ENCODE data around the gene UBE2D2. TPM values are rescaled to one million over a fixed set of nuclear protein-coding genes. Genes with fewer than 3 reads are reported as not detected.

Gene UBE2D2
- total RNA-seq, 3 donors from 2014 or later, result 139 to 145 (median 140) TPM

DNA sequence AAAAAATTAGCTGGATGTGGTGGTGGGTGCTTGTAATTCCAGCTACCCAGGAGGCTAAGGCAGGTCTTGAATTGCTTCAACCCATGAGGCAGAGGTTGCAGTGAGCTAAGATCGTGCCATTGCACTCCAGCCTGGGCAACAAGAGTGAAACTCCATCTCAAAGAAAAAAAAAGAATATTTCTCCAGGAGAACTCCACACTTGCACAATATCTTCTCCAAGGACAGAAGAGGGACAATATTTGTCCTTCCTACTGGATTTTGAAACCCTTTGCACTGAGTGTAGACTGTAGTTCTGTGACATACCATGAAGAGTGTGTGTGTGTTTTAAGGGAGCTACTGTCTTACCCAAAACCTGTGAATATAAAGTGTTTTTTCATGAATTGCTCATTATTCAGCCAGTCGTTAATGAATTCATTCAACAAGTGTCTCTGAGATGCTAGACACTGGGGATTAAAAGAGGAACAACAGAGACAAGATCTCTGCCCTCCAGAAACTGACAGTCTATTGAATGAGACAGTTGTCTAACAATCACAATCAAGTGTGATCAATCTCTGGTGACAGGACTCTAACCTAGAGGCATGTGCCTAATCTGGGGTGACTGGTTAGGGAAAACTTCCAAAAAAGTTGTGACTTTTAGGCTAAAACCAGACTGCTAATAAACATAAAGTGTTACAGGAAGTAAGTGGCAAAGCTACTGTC lies 9.8 kb upstream of the UBE2D2 start:
- H3K4me3 ChIP-seq, result no peak overlapping the region
- DNase-seq (no peak), ATAC-seq (no peak)
- no peaks in the 10 kb centered on the region for H3K9me3 ChIP-seq
- H3K4me1 ChIP-seq (ENCODE audit: low read depth), result no peaks in the 10 kb centered on the region
- TF ChIP-seq, protein P1, sequence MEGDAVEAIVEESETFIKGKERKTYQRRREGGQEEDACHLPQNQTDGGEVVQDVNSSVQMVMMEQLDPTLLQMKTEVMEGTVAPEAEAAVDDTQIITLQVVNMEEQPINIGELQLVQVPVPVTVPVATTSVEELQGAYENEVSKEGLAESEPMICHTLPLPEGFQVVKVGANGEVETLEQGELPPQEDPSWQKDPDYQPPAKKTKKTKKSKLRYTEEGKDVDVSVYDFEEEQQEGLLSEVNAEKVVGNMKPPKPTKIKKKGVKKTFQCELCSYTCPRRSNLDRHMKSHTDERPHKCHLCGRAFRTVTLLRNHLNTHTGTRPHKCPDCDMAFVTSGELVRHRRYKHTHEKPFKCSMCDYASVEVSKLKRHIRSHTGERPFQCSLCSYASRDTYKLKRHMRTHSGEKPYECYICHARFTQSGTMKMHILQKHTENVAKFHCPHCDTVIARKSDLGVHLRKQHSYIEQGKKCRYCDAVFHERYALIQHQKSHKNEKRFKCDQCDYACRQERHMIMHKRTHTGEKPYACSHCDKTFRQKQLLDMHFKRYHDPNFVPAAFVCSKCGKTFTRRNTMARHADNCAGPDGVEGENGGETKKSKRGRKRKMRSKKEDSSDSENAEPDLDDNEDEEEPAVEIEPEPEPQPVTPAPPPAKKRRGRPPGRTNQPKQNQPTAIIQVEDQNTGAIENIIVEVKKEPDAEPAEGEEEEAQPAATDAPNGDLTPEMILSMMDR (IDR thresholded peaks at IDR 0.05), result no peak
- no peaks in the 10 kb centered on the region for H3K36me3 ChIP-seq (ENCODE audit: low read depth)
- intact Hi-C loops (cut with DNase I, micrococcal nuclease), result no loop called here

DNA sequence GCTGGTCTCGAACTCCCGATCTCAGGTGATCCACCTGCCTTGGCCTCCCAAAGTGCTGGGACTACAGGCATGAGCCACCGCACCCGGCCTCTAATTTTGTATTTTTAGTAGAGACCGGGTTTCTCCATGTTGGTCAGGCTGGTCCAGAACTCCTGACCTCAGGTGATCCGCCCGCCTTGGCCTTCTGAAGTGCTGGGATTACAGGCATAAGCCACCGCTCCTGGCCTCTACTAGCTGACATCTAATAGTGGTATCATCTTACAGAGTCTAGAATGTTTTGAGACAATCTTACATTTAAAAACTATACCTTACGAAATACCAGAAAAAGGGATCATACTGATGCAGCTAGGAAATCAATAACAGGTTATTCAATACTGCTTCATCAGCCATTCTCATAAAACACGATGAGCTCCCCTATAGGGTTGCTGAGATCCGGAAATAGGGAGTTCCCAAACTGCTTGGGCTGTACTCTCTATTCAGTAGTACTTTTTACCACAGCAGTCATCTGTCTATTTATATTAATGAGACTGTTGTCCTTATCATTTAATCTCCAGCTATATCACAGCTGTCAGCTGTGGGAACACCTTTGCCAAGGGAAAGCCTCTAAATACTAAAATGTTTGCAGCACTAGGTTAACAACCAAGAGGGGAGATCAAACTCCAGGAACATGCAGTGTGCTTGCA lies 8.1 kb upstream of the UBE2D2 start:
- Histone ChIP-seq H3K4me3 (no peak overlapping the region), H3K9me3 (no peaks in the 10 kb centered on the region), H3K36me3 (ENCODE audit: low read depth) (no peaks in the 10 kb centered on the region), H3K4me1 (ENCODE audit: low read depth) (no peaks in the 10 kb centered on the region)
- DNase-seq, result no peak
- TF ChIP-seq, protein P1 (IDR thresholded peaks at IDR 0.05), result no peak
- no peak for ATAC-seq
- intact Hi-C loops (cut with DNase I, micrococcal nuclease), result no loop called here

- TF ChIP-seq, protein P1 (IDR thresholded peaks at IDR 0.05), result no peak
- intact Hi-C loops (cut with DNase I, micrococcal nuclease), result no loop called here
- no peak for ATAC-seq
- Histone ChIP-seq H3K4me1 (ENCODE audit: low read depth) (no peaks in the 10 kb centered on the region), H3K9me3 (no peaks in the 10 kb centered on the region), H3K36me3 (ENCODE audit: low read depth) (no peaks in the 10 kb centered on the region), H3K4me3 (no peak overlapping the region)
- no peak for DNase-seq
These were observed 6.9 kb upstream of the UBE2D2 start for GRCh38 chr5:139554264-139554663.

DNA sequence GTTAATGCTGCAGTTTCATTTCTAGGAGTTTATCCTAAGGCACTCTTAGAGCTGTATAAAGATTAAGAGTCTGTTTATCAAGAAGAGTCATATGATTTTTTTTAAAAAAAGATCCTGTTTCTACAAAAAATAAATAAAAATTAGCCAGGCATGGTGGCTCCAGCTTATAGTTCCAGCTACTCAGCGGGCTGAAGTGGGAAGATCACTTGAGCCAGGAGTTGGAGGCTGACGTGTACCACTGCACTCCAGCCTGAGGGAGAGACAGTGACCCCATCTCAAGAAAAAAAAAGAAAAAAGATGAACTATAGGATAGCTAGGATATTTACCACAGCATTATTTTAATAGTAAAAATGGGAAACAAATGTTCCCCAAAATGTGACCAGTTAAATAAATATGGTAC lies 3.3 kb upstream of the UBE2D2 start:
- intact Hi-C loops (cut with DNase I, micrococcal nuclease), result no loop called here
- Histone ChIP-seq H3K9me3 (no peaks in the 10 kb centered on the region), H3K4me1 (ENCODE audit: low read depth) (peaks cover 5% of the 10 kb centered on the region), H3K36me3 (ENCODE audit: low read depth) (no peaks in the 10 kb centered on the region), H3K4me3 (no peak overlapping the region)
- DNase-seq (no peak), ATAC-seq (no peak)
- TF ChIP-seq, protein P1 (IDR thresholded peaks at IDR 0.05), result no peak

DNA sequence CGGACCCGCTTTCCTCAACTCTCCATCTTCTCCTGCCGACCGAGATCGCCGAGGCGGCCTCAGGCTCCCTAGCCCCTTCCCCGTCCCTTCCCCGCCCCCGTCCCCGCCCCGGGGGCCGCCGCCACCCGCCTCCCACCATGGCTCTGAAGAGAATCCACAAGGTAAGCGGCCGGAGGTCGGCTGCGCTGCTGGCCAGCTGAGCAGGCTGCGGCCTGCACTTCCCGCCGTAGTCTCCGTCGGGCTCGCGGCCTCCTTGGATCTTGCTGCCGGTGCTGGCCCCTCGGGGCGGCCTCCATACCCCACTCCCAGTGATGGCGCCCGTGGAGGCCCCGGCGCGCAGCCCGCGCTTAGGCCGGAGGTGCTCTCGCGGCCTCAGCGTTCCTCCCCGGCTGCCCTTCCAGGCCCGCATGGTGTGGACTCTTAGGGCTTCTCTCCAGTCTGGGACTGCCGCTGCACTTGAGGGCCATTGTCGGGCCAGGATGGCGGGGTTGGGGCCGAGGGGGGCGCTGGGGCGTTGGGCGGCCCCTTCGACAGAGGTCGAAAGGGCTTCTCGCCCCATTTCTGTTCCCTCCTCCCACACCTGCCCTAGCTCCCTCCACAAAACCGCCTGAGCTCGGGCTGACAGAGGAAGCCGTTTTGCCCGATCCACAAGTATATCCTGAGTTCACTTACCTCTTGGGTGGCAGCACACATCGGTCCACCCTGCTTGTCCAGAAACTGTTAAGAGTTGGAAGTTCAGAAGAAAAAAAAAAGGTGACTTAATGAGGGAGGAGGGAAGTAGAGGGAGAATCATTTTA lies 714 bp downstream of the UBE2D2 start:
- peak in 2 of 3 donors; percentile 72 to 79 for DNase-seq
- intact Hi-C loops (cut with DNase I, micrococcal nuclease), result no loop called here
- H3K4me1 ChIP-seq (ENCODE audit: low read depth), result peaks cover 34% of the 10 kb centered on the region

More for the DNA sequence above, 714 bp downstream of the UBE2D2 start:
- no peaks in the 10 kb centered on the region for H3K36me3 ChIP-seq (ENCODE audit: low read depth)
- TF ChIP-seq, protein P1 (IDR thresholded peaks at IDR 0.05), result no peak
- peak overlapping the region; percentile 90 for H3K4me3 ChIP-seq
- no peaks in the 10 kb centered on the region for H3K9me3 ChIP-seq
- ATAC-seq, result peak; percentile 54
